Tibial artery (tissue), 4 donors: ENCODE results near the gene LMNA.

Experiments used
- DNase-seq, 2 donors: peaks; one replicate each; pipeline ENCODE4 v3.0.0-alpha.2; 2019
- H3K27ac ChIP-seq, 2 donors: fragments of 200-600 bp; sonication (generic) in 1 of 2; 1 replicate in 1 of 2; 2 replicates in 1 of 2; pipeline ENCODE4 v1.5.1; 2018 to 2019; ENCODE audit warnings: mild to moderate bottlenecking in 1 of 2
- H3K27me3 ChIP-seq, 2 donors: fragments of 200-600 bp; sonication (generic) in 1 of 2; one replicate each; pipeline versions ENCODE4 v1.5.1 to v1.6.0; 2016 to 2019
- H3K36me3 ChIP-seq, 3 donors: fragments of 200-600 bp; sonication (generic) in 2 of 3; one replicate each; pipeline ENCODE4 v1.5.1; 2016 to 2019; ENCODE audit warnings: mild to moderate bottlenecking in 2 of 3
- H3K4me1 ChIP-seq, 4 donors: fragments of 200-600 bp; sonication (generic) in 2 of 4; 1 replicate in 3 of 4; 2 replicates in 1 of 4; pipeline ENCODE4 v1.5.1; 2016 to 2019
- H3K4me3 ChIP-seq, 2 donors: fragments of 200-600 bp; sonication (generic) in 1 of 2; 1 replicate in 1 of 2; 2 replicates in 1 of 2; pipeline ENCODE4 v1.5.1; 2018 to 2019; ENCODE audit warnings: mild to moderate bottlenecking in 2 of 2
- H3K9me3 ChIP-seq, 3 donors: fragments of 200-600 bp; sonication (generic) in 1 of 3; one replicate each; pipeline ENCODE4 v1.5.1; 2016 to 2019
- CTCF ChIP-seq, 2 experiments: fragments of 200-600 bp in 1 of 2; fragments of 450-650 bp in 1 of 2; IDR thresholded peaks; one replicate each; pipeline ENCODE4 v1.5.1; 2017 to 2019; ENCODE audit warnings: antibody characterized with exemption in 2 of 2, mild to moderate bottlenecking in 1 of 2, moderate library complexity in 1 of 2
- intact Hi-C: fragments of 100-400 bp; cut with DNase I; formaldehyde crosslinking; loops from one replicate; pipeline ENCODE4 v1.15.0; 2023; ENCODE audit warnings: low total_unique reads

Gene LMNA

GRCh38 chr1:156164125-156164831 is 49.8 kb downstream of the LMNA start:
- no peak overlapping the region for H3K4me3 ChIP-seq
- H3K36me3 ChIP-seq = no peaks in the 10 kb centered on the region
- DNase-seq = no peak
- H3K4me1 ChIP-seq = peaks cover 0 to 20% (median 5%) of the 10 kb centered on the region in 4 donors
- H3K27me3 ChIP-seq = no peaks in the 10 kb centered on the region
- H3K9me3 ChIP-seq = no peaks in the 10 kb centered on the region
- no peak for TF ChIP-seq CTCF (IDR thresholded peaks at IDR 0.05)
- intact Hi-C loops = no loop called here
- H3K27ac ChIP-seq = no peak overlapping the region

GRCh38 chr1:156165083-156165482 is 50.6 kb downstream of the LMNA start:
- H3K4me3 ChIP-seq = no peak overlapping the region
- no peak for TF ChIP-seq CTCF (IDR thresholded peaks at IDR 0.05)
- no peak overlapping the region for H3K27ac ChIP-seq
- intact Hi-C loops = no loop called here
- no peaks in the 10 kb centered on the region for H3K27me3 ChIP-seq
- peaks cover 0 to 19% (median 5%) of the 10 kb centered on the region in 4 donors for H3K4me1 ChIP-seq
- no peaks in the 10 kb centered on the region for H3K9me3 ChIP-seq
- DNase-seq = no peak
- no peaks in the 10 kb centered on the region for H3K36me3 ChIP-seq

GRCh38 chr1:156167536-156167935 is 53.0 kb downstream of the LMNA start:
- Histone ChIP-seq H3K9me3 (no peaks in the 10 kb centered on the region), H3K27ac (no peak overlapping the region), H3K4me3 (no peak overlapping the region), H3K36me3 (peaks cover 0 to 2% (median 0%) of the 10 kb centered on the region in 3 donors), H3K27me3 (no peaks in the 10 kb centered on the region), H3K4me1 (no peaks in the 10 kb centered on the region)
- intact Hi-C loops = no loop called here
- TF ChIP-seq CTCF (IDR thresholded peaks at IDR 0.05) = no peak
- no peak for DNase-seq

GRCh38 chr1:156172696-156173470 is 58.4 kb downstream of the LMNA start:
- no peak overlapping the region for H3K4me3 ChIP-seq
- H3K27ac ChIP-seq = no peak overlapping the region
- no peaks in the 10 kb centered on the region for H3K9me3 ChIP-seq
- no peak for DNase-seq
- H3K36me3 ChIP-seq = peaks cover 0 to 40% (median 0%) of the 10 kb centered on the region in 3 donors
- intact Hi-C loops = no loop called here
- H3K4me1 ChIP-seq = no peaks in the 10 kb centered on the region
- H3K27me3 ChIP-seq = no peaks in the 10 kb centered on the region
- TF ChIP-seq CTCF (IDR thresholded peaks at IDR 0.05) = no peak

GRCh38 chr1:156176610-156177210 is 62.2 kb downstream of the LMNA start:
- H3K4me3 ChIP-seq = no peak overlapping the region
- DNase-seq = no peak

More at GRCh38 chr1:156176610-156177210, 62.2 kb downstream of the LMNA start:
- intact Hi-C loops = no loop called here
- Histone ChIP-seq H3K36me3 (peaks cover 0 to 40% (median 0%) of the 10 kb centered on the region in 3 donors), H3K27me3 (no peaks in the 10 kb centered on the region), H3K9me3 (no peaks in the 10 kb centered on the region), H3K4me1 (no peaks in the 10 kb centered on the region), H3K27ac (no peak overlapping the region)
- TF ChIP-seq CTCF (IDR thresholded peaks at IDR 0.05) = no peak
